HFFc6 (cell line): Measurements from ENCODE around the gene MYZAP. TPM values are rescaled to one million over a fixed set of nuclear protein-coding genes. Genes with fewer than 3 reads are reported as not detected.

Experiments used
- DNase-seq: peaks from one replicate; pipeline ENCODE4 v3.0.0-alpha.2; 2018
- H3K27ac Mint-ChIP-seq: 2 replicates; pipeline ENCODE4 v1.8.0; 2020; ENCODE audit warnings: mild to moderate bottlenecking, mixed read lengths
- H3K27me3 Mint-ChIP-seq: 2 replicates; pipeline ENCODE4 v1.8.0; 2021; ENCODE audit warnings: mild to moderate bottlenecking, moderate library complexity, mixed read lengths; ENCODE audit not compliant: insufficient read depth
- H3K36me3 Mint-ChIP-seq: 2 replicates; pipeline ENCODE4 v1.8.0; 2021; ENCODE audit warnings: low read depth, mixed read lengths
- H3K4me1 Mint-ChIP-seq: 2 replicates; pipeline ENCODE4 v1.8.0; 2020; ENCODE audit warnings: low read depth, mixed read lengths
- H3K4me3 Mint-ChIP-seq: 2 replicates; pipeline ENCODE4 v1.8.0; 2020; ENCODE audit warnings: mild to moderate bottlenecking, moderate library complexity, mixed read lengths
- H3K9me3 Mint-ChIP-seq: 2 replicates; pipeline ENCODE4 v1.8.0; 2020; ENCODE audit warnings: mild to moderate bottlenecking, mixed read lengths
- total RNA-seq, 6 experiments: library from RNA; stranded (reverse); fragmentation: NEBNext Ultra II Directional; extraction: Animal tissue kit (Norgen Biotek cat#: 25700); gene quantifications; 2 replicates in 1 of 6; 3 replicates in 5 of 6; pipeline ENCODE4 v1.2.3, GENCODE V29; 2021
- TF ChIP-seq, protein P1 (sequence below): fragments of 200-600 bp; sonication (generic); IDR thresholded peaks from 2 replicates; pipeline ENCODE4 v1.5.0; 2021; ENCODE audit warnings: antibody characterized with exemption, mild to moderate bottlenecking

MYZAP gene
- total RNA-seq, 6 experiments from 2014 or later, result 0.12 TPM; not detected in 5

- Mint-ChIP-seq H3K4me3 (no peak overlapping the region), H3K9me3 (no peaks in the 10 kb centered on the region), H3K27ac (no peak overlapping the region), H3K27me3 (peaks cover 11% of the 10 kb centered on the region), H3K36me3 (no peaks in the 10 kb centered on the region), H3K4me1 (peaks cover 22% of the 10 kb centered on the region)
- TF ChIP-seq, protein P1, sequence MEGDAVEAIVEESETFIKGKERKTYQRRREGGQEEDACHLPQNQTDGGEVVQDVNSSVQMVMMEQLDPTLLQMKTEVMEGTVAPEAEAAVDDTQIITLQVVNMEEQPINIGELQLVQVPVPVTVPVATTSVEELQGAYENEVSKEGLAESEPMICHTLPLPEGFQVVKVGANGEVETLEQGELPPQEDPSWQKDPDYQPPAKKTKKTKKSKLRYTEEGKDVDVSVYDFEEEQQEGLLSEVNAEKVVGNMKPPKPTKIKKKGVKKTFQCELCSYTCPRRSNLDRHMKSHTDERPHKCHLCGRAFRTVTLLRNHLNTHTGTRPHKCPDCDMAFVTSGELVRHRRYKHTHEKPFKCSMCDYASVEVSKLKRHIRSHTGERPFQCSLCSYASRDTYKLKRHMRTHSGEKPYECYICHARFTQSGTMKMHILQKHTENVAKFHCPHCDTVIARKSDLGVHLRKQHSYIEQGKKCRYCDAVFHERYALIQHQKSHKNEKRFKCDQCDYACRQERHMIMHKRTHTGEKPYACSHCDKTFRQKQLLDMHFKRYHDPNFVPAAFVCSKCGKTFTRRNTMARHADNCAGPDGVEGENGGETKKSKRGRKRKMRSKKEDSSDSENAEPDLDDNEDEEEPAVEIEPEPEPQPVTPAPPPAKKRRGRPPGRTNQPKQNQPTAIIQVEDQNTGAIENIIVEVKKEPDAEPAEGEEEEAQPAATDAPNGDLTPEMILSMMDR, result no peak
- no peak for DNase-seq
Measured at GRCh38 chr15:57575363-57575762, 16.3 kb upstream of the MYZAP start.

- no peak overlapping the region for H3K4me3 Mint-ChIP-seq
- H3K4me1 Mint-ChIP-seq, result no peaks in the 10 kb centered on the region; the same call in 1 of the 2 replicates
- H3K27ac Mint-ChIP-seq, result no peak overlapping the region
- DNase-seq, result no peak
- peaks cover 15% of the 10 kb centered on the region for H3K9me3 Mint-ChIP-seq
- TF ChIP-seq, protein P1, result no peak
- H3K27me3 Mint-ChIP-seq, result peaks cover 19% of the 10 kb centered on the region
- peaks cover 9% of the 10 kb centered on the region for H3K36me3 Mint-ChIP-seq
Measured at GRCh38 chr15:57578288-57578900, 13.3 kb upstream of the MYZAP start.

GRCh38 chr15:57580428-57580827 is 11.3 kb upstream of the MYZAP start:
- no peaks in the 10 kb centered on the region; the same call in 1 of the 2 replicates for H3K4me1 Mint-ChIP-seq
- no peak overlapping the region for H3K4me3 Mint-ChIP-seq

DNA sequence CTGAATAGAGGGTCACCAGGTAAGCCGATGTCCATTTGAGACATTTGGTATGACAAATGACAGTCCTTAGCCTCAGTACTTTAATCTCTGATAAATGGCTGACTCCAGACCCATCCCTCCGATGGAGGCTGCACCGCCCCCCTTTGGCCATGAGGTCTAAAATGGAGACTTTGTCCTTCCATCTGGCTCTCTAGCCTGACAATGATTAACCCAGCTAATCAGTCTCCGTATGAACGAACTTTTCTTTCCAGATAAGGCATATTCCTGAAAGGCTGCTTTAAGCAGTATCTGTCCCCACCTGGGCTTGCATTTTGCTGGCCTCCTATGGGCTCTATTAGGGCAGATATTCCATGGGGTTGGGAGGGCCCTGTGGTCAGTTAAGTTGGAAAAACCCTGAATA is 10.8 kb upstream of the MYZAP start:
- Mint-ChIP-seq H3K36me3 (peaks cover 12% of the 10 kb centered on the region), H3K27me3 (peaks cover 23% of the 10 kb centered on the region), H3K27ac (no peak overlapping the region), H3K4me1 (no peaks in the 10 kb centered on the region; the same call in 1 of the 2 replicates), H3K4me3 (no peak overlapping the region), H3K9me3 (peaks cover 21% of the 10 kb centered on the region)
- TF ChIP-seq, protein P1, result no peak
- no peak for DNase-seq

More at GRCh38 chr15:57580428-57580827, 11.3 kb upstream of the MYZAP start:
- TF ChIP-seq, protein P1, result no peak
- Mint-ChIP-seq H3K36me3 (peaks cover 12% of the 10 kb centered on the region), H3K27me3 (peaks cover 20% of the 10 kb centered on the region), H3K9me3 (peaks cover 21% of the 10 kb centered on the region), H3K27ac (no peak overlapping the region)
- no peak for DNase-seq

DNA sequence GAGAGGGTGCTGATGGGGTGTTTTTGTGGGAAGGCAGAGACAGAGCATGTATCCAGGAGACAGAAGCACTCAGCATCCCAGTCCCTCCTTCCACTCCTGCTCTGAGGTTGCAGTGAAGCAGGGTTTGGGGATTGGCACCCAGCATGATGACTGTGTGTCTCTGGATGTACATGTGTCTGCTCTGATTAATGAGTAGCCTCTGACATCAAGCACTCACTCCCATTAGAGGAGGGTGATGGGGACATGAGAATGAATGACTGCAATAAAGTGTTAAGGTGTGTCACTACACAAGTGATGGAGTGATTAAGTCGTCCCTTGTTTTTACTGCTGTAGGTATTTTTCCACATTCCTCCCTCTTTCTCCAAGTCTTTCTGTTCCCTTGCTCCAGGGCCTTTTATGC is 9.6 kb upstream of the MYZAP start:
- H3K27me3 Mint-ChIP-seq, result peaks cover 23% of the 10 kb centered on the region
- H3K36me3 Mint-ChIP-seq, result peaks cover 12% of the 10 kb centered on the region
- TF ChIP-seq, protein P1, result no peak
- H3K27ac Mint-ChIP-seq, result no peak overlapping the region
- H3K9me3 Mint-ChIP-seq, result peaks cover 21% of the 10 kb centered on the region
- peaks cover 4% of the 10 kb centered on the region for H3K4me1 Mint-ChIP-seq
- H3K4me3 Mint-ChIP-seq, result no peak overlapping the region
- DNase-seq, result no peak
